ENCODE data around the gene SLC45A3.

SLC45A3 gene

DNA sequence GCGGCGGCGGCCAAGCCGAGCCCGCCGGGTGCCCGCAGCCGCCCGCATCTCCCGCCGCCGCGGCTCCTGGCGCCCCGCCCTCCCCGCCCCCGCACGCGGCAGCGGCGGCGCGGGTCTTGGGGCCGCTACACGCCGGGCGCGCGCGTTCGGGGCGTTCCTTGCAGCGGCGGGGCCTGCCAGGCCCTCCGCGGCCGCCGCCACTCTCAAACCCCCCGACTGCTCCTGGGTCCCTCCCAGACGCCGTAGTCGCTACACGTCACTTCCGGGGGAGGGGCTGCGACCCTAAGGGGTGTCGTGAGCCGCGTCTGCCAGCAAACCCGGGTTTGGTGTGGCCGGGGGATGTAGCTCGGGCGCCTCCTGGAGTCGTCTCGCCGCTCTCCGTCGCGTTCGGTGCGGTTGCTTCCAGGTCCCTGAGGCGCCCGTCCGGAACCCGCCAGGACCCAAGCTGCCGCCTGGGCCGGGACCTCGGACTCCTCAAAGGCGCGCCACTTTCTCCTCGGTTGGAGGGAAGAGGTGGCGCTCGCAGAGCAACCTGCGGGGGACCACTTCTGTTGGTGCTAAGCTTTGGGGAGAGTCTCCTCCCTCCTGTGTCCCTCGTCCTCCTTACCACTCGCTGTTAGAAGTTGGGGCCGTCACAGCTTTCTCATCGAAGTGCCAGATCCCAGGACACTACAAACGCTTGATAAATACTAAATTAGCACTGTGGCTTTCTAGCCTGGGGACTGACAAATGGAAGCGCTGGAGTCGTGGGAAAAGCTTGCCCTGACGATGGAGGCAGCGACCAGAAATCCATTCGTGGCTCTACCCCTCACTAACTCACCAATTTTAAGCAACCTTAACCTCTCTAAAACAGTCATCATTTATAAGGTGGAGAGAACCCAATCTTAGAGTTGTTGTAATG lies 48.3 kb downstream of the SLC45A3 start, which contains the start of gene ELK4:
Gene ELK4 (minus strand): TSS at position 244 of the 901 bp plus-strand sequence. CDS start 8,129 bp downstream, outside the sequence.
- H3K4me2 ChIP-seq (ENCODE audit: low read length) = peak within 1 kb of the TSS; percentile 90
- peaks cover 12% of the 10 kb centered on the region; the same call in 1 of the 2 replicates for H3K36me3 ChIP-seq (ENCODE audit: insufficient read depth, low read length)
- H2AFZ ChIP-seq (ENCODE audit: low read length) = peak within 1 kb of the TSS; percentile 22; the same call in 1 of the 2 replicates
- H3K79me2 ChIP-seq (ENCODE audit: insufficient read depth, low read length) = peaks cover 37% of the 10 kb centered on the region
- H4K20me1 ChIP-seq (ENCODE audit: insufficient read depth, low read length) = no peaks in the 10 kb centered on the region
- H3K9me2 ChIP-seq (ENCODE audit: low read depth, low read length) = no peaks in the 10 kb centered on the region
- no peaks in the 10 kb centered on the region for H3K9me3 ChIP-seq (ENCODE audit: low read length)
- peak within 1 kb of the TSS; percentile 96 for H3K9ac ChIP-seq (ENCODE audit: low read length)
- H3K27ac ChIP-seq (ENCODE audit: low read depth, low read length, poor library complexity, severe bottlenecking) = peak within 1 kb of the TSS; percentile 91
- H3K4me1 ChIP-seq (ENCODE audit: insufficient read depth, low read length, severe bottlenecking) = peaks cover 41% of the 10 kb centered on the region
- H3F3A ChIP-seq (ENCODE audit: insufficient read depth, low read length) = no peaks in the 10 kb centered on the region
- H3K4me3 ChIP-seq (ENCODE audit: low read depth, low read length, poor library complexity, severe bottlenecking) = peak within 1 kb of the TSS; percentile 84
- TF ChIP-seq EZH2 (IDR thresholded peaks at IDR 0.05; ENCODE audit: borderline replicate concordance, low read length) = no peak
- TF ChIP-seq, protein P1, sequence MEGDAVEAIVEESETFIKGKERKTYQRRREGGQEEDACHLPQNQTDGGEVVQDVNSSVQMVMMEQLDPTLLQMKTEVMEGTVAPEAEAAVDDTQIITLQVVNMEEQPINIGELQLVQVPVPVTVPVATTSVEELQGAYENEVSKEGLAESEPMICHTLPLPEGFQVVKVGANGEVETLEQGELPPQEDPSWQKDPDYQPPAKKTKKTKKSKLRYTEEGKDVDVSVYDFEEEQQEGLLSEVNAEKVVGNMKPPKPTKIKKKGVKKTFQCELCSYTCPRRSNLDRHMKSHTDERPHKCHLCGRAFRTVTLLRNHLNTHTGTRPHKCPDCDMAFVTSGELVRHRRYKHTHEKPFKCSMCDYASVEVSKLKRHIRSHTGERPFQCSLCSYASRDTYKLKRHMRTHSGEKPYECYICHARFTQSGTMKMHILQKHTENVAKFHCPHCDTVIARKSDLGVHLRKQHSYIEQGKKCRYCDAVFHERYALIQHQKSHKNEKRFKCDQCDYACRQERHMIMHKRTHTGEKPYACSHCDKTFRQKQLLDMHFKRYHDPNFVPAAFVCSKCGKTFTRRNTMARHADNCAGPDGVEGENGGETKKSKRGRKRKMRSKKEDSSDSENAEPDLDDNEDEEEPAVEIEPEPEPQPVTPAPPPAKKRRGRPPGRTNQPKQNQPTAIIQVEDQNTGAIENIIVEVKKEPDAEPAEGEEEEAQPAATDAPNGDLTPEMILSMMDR (IDR thresholded peaks at IDR 0.05; ENCODE audit: low read length) = peak; percentile 72
- H3K27me3 ChIP-seq (ENCODE audit: insufficient read depth, low read length) = no peaks in the 10 kb centered on the region

GRCh38 chr1:205631010-205631767 lies 49.1 kb downstream of the SLC45A3 start:
- Histone ChIP-seq H3K27ac (ENCODE audit: low read depth, low read length, poor library complexity, severe bottlenecking) (peak overlapping the region; percentile 91), H3F3A (ENCODE audit: insufficient read depth, low read length) (no peaks in the 10 kb centered on the region), H3K9ac (ENCODE audit: low read length) (peak overlapping the region; percentile 96), H3K9me3 (ENCODE audit: low read length) (no peaks in the 10 kb centered on the region), H3K4me3 (ENCODE audit: low read depth, low read length, poor library complexity, severe bottlenecking) (peak overlapping the region; percentile 84), H3K4me1 (ENCODE audit: insufficient read depth, low read length, severe bottlenecking) (peaks cover 49% of the 10 kb centered on the region), H4K20me1 (ENCODE audit: insufficient read depth, low read length) (no peaks in the 10 kb centered on the region), H3K36me3 (ENCODE audit: insufficient read depth, low read length) (peaks cover 12% of the 10 kb centered on the region; the same call in 1 of the 2 replicates), H3K4me2 (ENCODE audit: low read length) (peak overlapping the region; percentile 90), H3K79me2 (ENCODE audit: insufficient read depth, low read length) (peaks cover 46% of the 10 kb centered on the region), H2AFZ (ENCODE audit: low read length) (no peak overlapping the region), H3K27me3 (ENCODE audit: insufficient read depth, low read length) (no peaks in the 10 kb centered on the region), H3K9me2 (ENCODE audit: low read depth, low read length) (no peaks in the 10 kb centered on the region)
- TF ChIP-seq, protein P1 (IDR thresholded peaks at IDR 0.05; ENCODE audit: low read length) = no peak
- no peak for TF ChIP-seq EZH2 (IDR thresholded peaks at IDR 0.05; ENCODE audit: borderline replicate concordance, low read length)

GRCh38 chr1:205630651-205631009 lies 49.7 kb downstream of the SLC45A3 start:
- peaks cover 50% of the 10 kb centered on the region for H3K79me2 ChIP-seq (ENCODE audit: insufficient read depth, low read length)
- H2AFZ ChIP-seq (ENCODE audit: low read length) = no peak overlapping the region
- peak overlapping the region; percentile 91 for H3K27ac ChIP-seq (ENCODE audit: low read depth, low read length, poor library complexity, severe bottlenecking)
- no peaks in the 10 kb centered on the region for H4K20me1 ChIP-seq (ENCODE audit: insufficient read depth, low read length)
- peak overlapping the region; percentile 96 for H3K9ac ChIP-seq (ENCODE audit: low read length)
- H3K4me2 ChIP-seq (ENCODE audit: low read length) = peak overlapping the region; percentile 90
- H3K27me3 ChIP-seq (ENCODE audit: insufficient read depth, low read length) = no peaks in the 10 kb centered on the region
- H3F3A ChIP-seq (ENCODE audit: insufficient read depth, low read length) = no peaks in the 10 kb centered on the region
- H3K9me3 ChIP-seq (ENCODE audit: low read length) = no peaks in the 10 kb centered on the region
- peaks cover 53% of the 10 kb centered on the region for H3K4me1 ChIP-seq (ENCODE audit: insufficient read depth, low read length, severe bottlenecking)
- peaks cover 12% of the 10 kb centered on the region; the same call in 1 of the 2 replicates for H3K36me3 ChIP-seq (ENCODE audit: insufficient read depth, low read length)
- H3K9me2 ChIP-seq (ENCODE audit: low read depth, low read length) = no peaks in the 10 kb centered on the region
- peak overlapping the region; percentile 84 for H3K4me3 ChIP-seq (ENCODE audit: low read depth, low read length, poor library complexity, severe bottlenecking)
- TF ChIP-seq, protein P1 (IDR thresholded peaks at IDR 0.05; ENCODE audit: low read length) = no peak
- no peak for TF ChIP-seq EZH2 (IDR thresholded peaks at IDR 0.05; ENCODE audit: borderline replicate concordance, low read length)

Measured in OCI-LY1 (cell line).